KMS-11 (cell line): ENCODE measurements around the gene ASPRV1.

Experiments
- H2AFZ ChIP-seq: fragments of 200-600 bp; sonication (generic); 2 replicates; pipeline ENCODE4 v1.6.1; 2016; ENCODE audit warnings: antibody characterized with exemption, mixed run types, low read depth
- H3K27ac ChIP-seq: fragments of 200-600 bp; sonication (generic); 2 replicates; pipeline ENCODE4 v1.6.1; 2016; ENCODE audit warnings: mild to moderate bottlenecking, mixed run types
- H3K27me3 ChIP-seq: fragments of 200-600 bp; sonication (generic); 2 replicates; pipeline ENCODE4 v1.6.1; 2017; ENCODE audit warnings: mild to moderate bottlenecking, low read depth, mixed run types, moderate library complexity; ENCODE audit not compliant: insufficient read depth
- H3K36me3 ChIP-seq: fragments of 200-600 bp; sonication (generic); 2 replicates; pipeline ENCODE4 v1.6.1; 2017; ENCODE audit warnings: mild to moderate bottlenecking, mixed run types; ENCODE audit not compliant: insufficient read depth
- H3K4me1 ChIP-seq: fragments of 200-600 bp; sonication (generic); 2 replicates; pipeline ENCODE4 v1.6.1; 2016; ENCODE audit warnings: mild to moderate bottlenecking, low read depth, mixed run types; ENCODE audit not compliant: poor library complexity, severe bottlenecking
- H3K4me2 ChIP-seq: fragments of 200-600 bp; sonication (generic); 2 replicates; pipeline ENCODE4 v1.7.0; 2016; ENCODE audit warnings: mild to moderate bottlenecking, mixed run types
- H3K4me3 ChIP-seq: fragments of 200-600 bp; sonication (generic); IDR thresholded peaks from 2 replicates; pipeline ENCODE4 v1.6.1; 2017; ENCODE audit warnings: low read depth, low read length, mixed read lengths; ENCODE audit not compliant: insufficient read depth
- H3K79me2 ChIP-seq: fragments of 200-600 bp; sonication (generic); 2 replicates; pipeline ENCODE4 v1.6.1; 2016; ENCODE audit warnings: low read depth, mixed run types; ENCODE audit not compliant: insufficient read depth
- H3K9ac ChIP-seq: fragments of 200-600 bp; sonication (generic); 2 replicates; pipeline ENCODE4 v1.6.1; 2016; ENCODE audit warnings: mild to moderate bottlenecking, mixed run types
- H4K20me1 ChIP-seq: fragments of 200-600 bp; sonication (generic); 2 replicates; pipeline ENCODE4 v1.6.1; 2016; ENCODE audit warnings: mild to moderate bottlenecking, mixed run types; ENCODE audit not compliant: insufficient read depth
- CTCF ChIP-seq: fragments of 200-600 bp; sonication (generic); conservative IDR thresholded peaks from 2 replicates; pipeline ENCODE4 v1.6.1; 2017; ENCODE audit warnings: low read depth, mild to moderate bottlenecking, antibody characterized with exemption, low read length, moderate library complexity, mixed read lengths

The ASPRV1 gene

GRCh38 chr2:69993048-69993565, 31.7 kb upstream of the ASPRV1 start:
- Histone ChIP-seq H4K20me1 (no peaks in the 10 kb centered on the region), H3K79me2 (no peaks in the 10 kb centered on the region), H2AFZ (no peak overlapping the region), H3K4me3 (no peak overlapping the region), H3K27me3 (no peaks in the 10 kb centered on the region), H3K9ac (no peak overlapping the region), H3K4me2 (no peak overlapping the region), H3K27ac (no peak overlapping the region), H3K4me1 (no peaks in the 10 kb centered on the region), H3K36me3 (no peaks in the 10 kb centered on the region)
- no peak for TF ChIP-seq CTCF

GRCh38 chr2:69992310-69993047, 31.0 kb upstream of the ASPRV1 start:
- Histone ChIP-seq H3K36me3 (no peaks in the 10 kb centered on the region), H3K4me1 (no peaks in the 10 kb centered on the region), H4K20me1 (no peaks in the 10 kb centered on the region), H3K79me2 (no peaks in the 10 kb centered on the region), H3K9ac (no peak overlapping the region), H3K27ac (no peak overlapping the region), H3K4me3 (no peak overlapping the region), H3K4me2 (no peak overlapping the region), H2AFZ (no peak overlapping the region), H3K27me3 (no peaks in the 10 kb centered on the region)
- TF ChIP-seq CTCF: no peak

- TF ChIP-seq CTCF: no peak
Observed at GRCh38 chr2:69989441-69990105, 28.1 kb upstream of the ASPRV1 start.

DNA sequence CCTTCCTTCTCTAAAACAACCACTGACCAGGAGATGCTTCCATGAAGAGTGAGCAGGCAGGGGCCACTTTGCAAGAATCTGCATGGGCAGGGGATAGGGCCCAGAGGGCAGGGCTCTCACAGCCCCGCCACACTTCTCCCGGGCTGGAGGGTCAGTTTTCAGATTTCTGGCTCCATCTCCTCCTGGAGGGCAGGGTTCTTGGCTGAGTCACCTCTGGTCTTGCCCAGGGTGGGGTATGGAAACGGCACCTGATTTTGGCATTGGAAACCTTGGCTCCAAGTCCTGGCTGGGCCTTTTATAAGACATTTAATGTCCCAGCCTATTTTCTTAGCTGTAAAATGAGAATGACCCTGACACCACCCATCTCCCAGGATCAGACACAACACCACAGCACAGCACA, 27.6 kb upstream of the ASPRV1 start:
- H4K20me1 ChIP-seq: no peaks in the 10 kb centered on the region
- no peaks in the 10 kb centered on the region for H3K36me3 ChIP-seq
- H3K27me3 ChIP-seq: no peaks in the 10 kb centered on the region
- H3K79me2 ChIP-seq: no peaks in the 10 kb centered on the region
- no peak overlapping the region for H3K9ac ChIP-seq
- TF ChIP-seq CTCF: no peak
- no peaks in the 10 kb centered on the region for H3K4me1 ChIP-seq
- H3K4me2 ChIP-seq: no peak overlapping the region
- no peak overlapping the region for H3K4me3 ChIP-seq
- no peak overlapping the region for H3K27ac ChIP-seq
- no peak overlapping the region for H2AFZ ChIP-seq

More at GRCh38 chr2:69989441-69990105, 28.1 kb upstream of the ASPRV1 start:
- no peak overlapping the region for H2AFZ ChIP-seq
- H3K9ac ChIP-seq: no peak overlapping the region
- no peak overlapping the region for H3K4me2 ChIP-seq
- H3K4me1 ChIP-seq: no peaks in the 10 kb centered on the region
- H3K36me3 ChIP-seq: no peaks in the 10 kb centered on the region
- no peaks in the 10 kb centered on the region for H3K27me3 ChIP-seq
- H3K4me3 ChIP-seq: no peak overlapping the region
- H4K20me1 ChIP-seq: no peaks in the 10 kb centered on the region
- no peak overlapping the region for H3K27ac ChIP-seq
- H3K79me2 ChIP-seq: no peaks in the 10 kb centered on the region
